Spleen (tissue), 7 donors: ENCODE data around the gene KIF23.

ENCODE experiments used
- POLR2A ChIP-seq, 3 donors: fragments of 450-650 bp; IDR thresholded peaks; one replicate each; pipeline ENCODE4 v1.5.1; 2017; ENCODE audit warnings: antibody characterized with exemption in 3 of 3, mild to moderate bottlenecking in 1 of 3
- POLR2AphosphoS5 ChIP-seq, 3 donors: sonication (generic); formaldehyde crosslinking; IDR thresholded peaks; one replicate each; pipeline ENCODE4 v1.5.1; 2017; ENCODE audit warnings: antibody characterized with exemption in 3 of 3
- TF ChIP-seq, protein P1 (sequence below), 11 experiments: fragments of 200-600 bp in 7 of 11; fragments of 450-650 bp in 4 of 11; sonication (generic) in 4 of 11; IDR thresholded peaks in 8 of 11; conservative IDR thresholded peaks in 3 of 11; 1 replicate in 7 of 11; 2 replicates in 4 of 11; pipeline versions ENCODE4 v1.4.0 to v1.8.0; 2016 to 2021; ENCODE audit warnings: antibody characterized with exemption in 11 of 11, inconsistent platforms in 4 of 11, mild to moderate bottlenecking in 1 of 11
- donor health status: DM: no; HTN: no; CAD: no; lungs with moderate emphysema.
- donor health status: DM: no; HTN: no; CAD: no.
- donor health status: DM: no; HTN: no; CAD: no.

DNA sequence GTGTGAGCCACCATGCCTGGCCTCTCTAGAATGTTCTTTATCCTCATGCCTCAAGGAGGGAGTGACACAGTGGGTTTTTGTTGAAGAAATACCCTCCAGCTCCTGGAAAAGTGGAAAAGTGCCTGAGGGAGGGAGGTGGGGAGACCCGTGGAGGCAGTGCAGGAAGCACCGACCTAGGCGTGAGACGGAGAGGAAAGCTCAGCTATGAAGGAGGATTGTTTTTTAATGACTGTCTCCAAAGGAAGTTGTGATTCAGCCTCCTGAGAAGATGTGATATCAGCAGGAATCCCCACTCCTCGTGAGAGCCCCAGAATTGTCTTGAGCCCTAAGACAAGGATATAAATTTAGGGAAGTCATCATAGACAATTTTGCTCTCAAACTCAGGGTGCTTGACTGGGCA lies 60.1 kb downstream of the KIF23 start:
- no peak for TF ChIP-seq POLR2A (IDR thresholded peaks at IDR 0.05)
- no peak for TF ChIP-seq POLR2AphosphoS5 (IDR thresholded peaks at IDR 0.05)
- TF ChIP-seq, protein P1, sequence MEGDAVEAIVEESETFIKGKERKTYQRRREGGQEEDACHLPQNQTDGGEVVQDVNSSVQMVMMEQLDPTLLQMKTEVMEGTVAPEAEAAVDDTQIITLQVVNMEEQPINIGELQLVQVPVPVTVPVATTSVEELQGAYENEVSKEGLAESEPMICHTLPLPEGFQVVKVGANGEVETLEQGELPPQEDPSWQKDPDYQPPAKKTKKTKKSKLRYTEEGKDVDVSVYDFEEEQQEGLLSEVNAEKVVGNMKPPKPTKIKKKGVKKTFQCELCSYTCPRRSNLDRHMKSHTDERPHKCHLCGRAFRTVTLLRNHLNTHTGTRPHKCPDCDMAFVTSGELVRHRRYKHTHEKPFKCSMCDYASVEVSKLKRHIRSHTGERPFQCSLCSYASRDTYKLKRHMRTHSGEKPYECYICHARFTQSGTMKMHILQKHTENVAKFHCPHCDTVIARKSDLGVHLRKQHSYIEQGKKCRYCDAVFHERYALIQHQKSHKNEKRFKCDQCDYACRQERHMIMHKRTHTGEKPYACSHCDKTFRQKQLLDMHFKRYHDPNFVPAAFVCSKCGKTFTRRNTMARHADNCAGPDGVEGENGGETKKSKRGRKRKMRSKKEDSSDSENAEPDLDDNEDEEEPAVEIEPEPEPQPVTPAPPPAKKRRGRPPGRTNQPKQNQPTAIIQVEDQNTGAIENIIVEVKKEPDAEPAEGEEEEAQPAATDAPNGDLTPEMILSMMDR (IDR thresholded peaks at IDR 0.05 in 8 of 11, conservative IDR thresholded peaks at IDR 0.05 in 3 of 11): no peak
